Endothelial cell of umbilical vein (primary cell): ENCODE results near the gene SLF2. TPM values are rescaled to one million over a fixed set of nuclear protein-coding genes. Genes with fewer than 3 reads are reported as not detected.

ENCODE experiments used
- BruUV-seq: library from RNA; stranded (reverse); fragments of 400-500 nt; replicated peaks from 2 replicates; lab custom pipeline; 2021; lab: Mats Ljungman, UMichigan
- CTCF ChIA-PET: fragments of 300-600, 350-600 bp; sonication (Branson Sonifier 250); formaldehyde crosslinking; loops from one replicate; lab custom pipeline; 2021; ENCODE audit warnings: antibody characterized with exemption, inconsistent platforms; lab: Charles Lee
- POLR2A ChIA-PET: fragments of 300-600, 350-600 bp; sonication (Branson Sonifier 250); formaldehyde crosslinking; loops from one replicate; lab custom pipeline; 2021; ENCODE audit warnings: antibody characterized with exemption, inconsistent platforms; lab: Charles Lee
- DNase-seq: peaks from one replicate; pipeline ENCODE4 v3.0.0-alpha.2; 2011; ENCODE audit warnings: low read depth, low spot score
- FAIRE-seq: peaks from 2 replicates; lab custom pipeline; 2011; peaks lifted over from hg19 to GRCh38; lab: Jason Lieb, UNC
- H2AFZ ChIP-seq: 2 replicates; pipeline ENCODE4 v1.6.0; 2012; ENCODE audit warnings: low read depth, low read length, control low read depth, inconsistent platforms
- H3K27ac ChIP-seq: 2 replicates; pipeline ENCODE4 v1.5.1; 2011; ENCODE audit warnings: low read depth, mild to moderate bottlenecking, control low read depth, low read length, moderate library complexity; ENCODE audit not compliant: insufficient read depth
- H3K27me3 ChIP-seq, 2 experiments: 2 replicates each; pipeline versions ENCODE4 v1.6.0 to v1.6.1; 2011; ENCODE audit warnings: low read length in 2 of 2, mixed read lengths in 1 of 2; ENCODE audit not compliant: control insufficient read depth in 2 of 2, insufficient read depth in 2 of 2
- H3K36me3 ChIP-seq, 2 experiments: 2 replicates in 1 of 2; 3 replicates in 1 of 2; pipeline ENCODE4 v1.5.1; 2011; ENCODE audit warnings: low read length in 2 of 2, mild to moderate bottlenecking in 1 of 2, moderate library complexity in 1 of 2; ENCODE audit not compliant: control insufficient read depth in 2 of 2, insufficient read depth in 2 of 2; ENCODE audit errors: extremely low read depth in 1 of 2
- H3K4me1 ChIP-seq: 3 replicates; pipeline ENCODE4 v1.5.1; 2011; ENCODE audit warnings: mild to moderate bottlenecking, low read length; ENCODE audit not compliant: control insufficient read depth, insufficient read depth; ENCODE audit errors: extremely low read depth
- H3K4me2 ChIP-seq: 2 replicates; pipeline ENCODE4 v1.6.1; 2011; ENCODE audit warnings: low read length, control low read depth, mixed read lengths; ENCODE audit not compliant: insufficient read depth
- H3K4me3 ChIP-seq, 3 experiments: fragments of 200-600 bp in 1 of 3; sonication (generic), shearing (Covaris generic) in 1 of 3; replicated peaks in 1 of 3; 2 replicates each; pipeline ENCODE4 v1.5.1; 2011 to 2016; ENCODE audit warnings: control low read depth in 3 of 3, low read length in 3 of 3, mild to moderate bottlenecking in 2 of 3, inconsistent platforms in 1 of 3, low read depth in 1 of 3, moderate library complexity in 1 of 3; ENCODE audit not compliant: insufficient read depth in 1 of 3
- H3K79me2 ChIP-seq: 2 replicates; pipeline ENCODE4 v1.6.0; 2012; ENCODE audit warnings: low read length, inconsistent platforms; ENCODE audit not compliant: control insufficient read depth, insufficient read depth
- H3K9ac ChIP-seq: replicated peaks from 2 replicates; pipeline ENCODE3; 2011; ENCODE audit warnings: low read length, control low read depth; ENCODE audit not compliant: insufficient read depth; ENCODE audit errors: extremely low read depth
- H3K9me1 ChIP-seq: replicated peaks from 3 replicates; pipeline ENCODE4 v1.6.0; 2011; ENCODE audit warnings: mild to moderate bottlenecking, low read length; ENCODE audit not compliant: control insufficient read depth, insufficient read depth; ENCODE audit errors: extremely low read depth
- H3K9me3 ChIP-seq: replicated peaks from 2 replicates; pipeline ENCODE4 v1.5.1; 2012; ENCODE audit warnings: low read length, inconsistent platforms; ENCODE audit not compliant: control insufficient read depth, insufficient read depth
- H4K20me1 ChIP-seq: replicated peaks from 2 replicates; pipeline ENCODE3; 2011; ENCODE audit warnings: mild to moderate bottlenecking, low read length; ENCODE audit not compliant: control insufficient read depth, insufficient read depth; ENCODE audit errors: extremely low read depth
- EZH2 ChIP-seq: IDR thresholded peaks from 2 replicates; pipeline ENCODE4 v1.6.1; 2012; ENCODE audit warnings: borderline replicate concordance, low read depth, mild to moderate bottlenecking, moderate library complexity, low read length, inconsistent platforms; ENCODE audit not compliant: severe bottlenecking
- FOS ChIP-seq: IDR thresholded peaks from 2 replicates; pipeline ENCODE4 v1.6.1; 2011; ENCODE audit warnings: mild to moderate bottlenecking, low read length, moderate library complexity, borderline replicate concordance; ENCODE audit not compliant: insufficient read depth
- JUN ChIP-seq: IDR thresholded peaks from 2 replicates; pipeline ENCODE4 v1.6.1; 2011; ENCODE audit warnings: borderline replicate concordance, low read depth; ENCODE audit not compliant: insufficient read length, insufficient read depth
- dilution Hi-C: fragments of 300-500 bp; cut with MboI; formaldehyde crosslinking; loops from one replicate; pipeline ENCODE4 v1.15.0; 2019; ENCODE audit warnings: low sequenced_read_pairs; ENCODE audit not compliant: extremely low pct_ligation_motif_present
- intact Hi-C: fragments of 100-400 bp; cut with micrococcal nuclease; formaldehyde crosslinking; loops from one replicate; pipeline ENCODE4 v1.10.0; 2022
- polyA plus RNA-seq, 4 experiments: library from polyadenylated mRNA; depleted of rRNA in 3 of 4; stranded (reverse) in 3 of 4; unstranded in 1 of 4; fragments of >200 nt; gene quantifications; 2 replicates each; pipeline versions ENCODE4 v1.2.1 to v1.2.3, GENCODE V29; 2011 to 2012; ENCODE audit warnings: missing spikeins in 1 of 4
- total RNA-seq: library from RNA; stranded (reverse); gene quantifications from 2 replicates; pipeline ENCODE4 v1.2.3, GENCODE V29; 2021

The SLF2 gene
- total and polyA plus RNA-seq, 2 donors (not counting 3 experiments of a cell fraction or from before 2014, with no cell fraction given), result 7.5 to 35.5 TPM

DNA sequence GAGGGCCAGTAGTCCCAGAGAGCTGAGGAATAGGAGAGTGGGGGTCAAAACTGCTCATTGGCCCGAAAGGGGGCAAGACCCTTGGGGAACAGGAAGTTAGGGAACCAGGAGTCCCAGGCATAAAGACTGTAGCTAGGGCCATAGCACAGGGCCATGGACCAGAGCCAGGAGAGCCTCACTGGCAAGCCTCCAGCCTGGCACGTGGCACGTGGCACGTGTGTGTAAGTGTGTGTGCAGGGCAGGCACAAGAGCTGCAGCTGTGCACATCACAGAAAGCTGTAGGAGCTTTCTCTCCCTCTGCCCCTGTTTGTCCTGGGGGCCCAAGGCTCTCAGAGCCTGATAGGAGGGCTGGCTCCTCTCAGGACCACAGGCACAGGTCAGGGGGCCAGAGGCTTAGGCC is 47.8 kb upstream of the SLF2 start:
- TF ChIP-seq JUN, result no peak
- Histone ChIP-seq H3K9me1 (no peaks in the 10 kb centered on the region), H3K4me1 (no peaks in the 10 kb centered on the region), H3K4me2 (no peak overlapping the region), H4K20me1 (no peaks in the 10 kb centered on the region), H3K9ac (no peak overlapping the region), H3K36me3 (no peaks in the 10 kb centered on the region), H3K4me3 (no peak overlapping the region), H3K9me3 (no peaks in the 10 kb centered on the region), H3K27me3 (peaks cover 14 to 16% of the 10 kb centered on the region in 2 experiments), H3K79me2 (no peaks in the 10 kb centered on the region), H3K27ac (no peak overlapping the region), H2AFZ (no peak overlapping the region)
- dilution Hi-C loops, result no loop called here
- DNase-seq (no peak), FAIRE-seq (no peak)
- CTCF ChIA-PET, result no interaction called here
- POLR2A ChIA-PET, result no interaction called here
- intact Hi-C loops, result no loop called here
- BruUV-seq, result no TSS peak

DNA sequence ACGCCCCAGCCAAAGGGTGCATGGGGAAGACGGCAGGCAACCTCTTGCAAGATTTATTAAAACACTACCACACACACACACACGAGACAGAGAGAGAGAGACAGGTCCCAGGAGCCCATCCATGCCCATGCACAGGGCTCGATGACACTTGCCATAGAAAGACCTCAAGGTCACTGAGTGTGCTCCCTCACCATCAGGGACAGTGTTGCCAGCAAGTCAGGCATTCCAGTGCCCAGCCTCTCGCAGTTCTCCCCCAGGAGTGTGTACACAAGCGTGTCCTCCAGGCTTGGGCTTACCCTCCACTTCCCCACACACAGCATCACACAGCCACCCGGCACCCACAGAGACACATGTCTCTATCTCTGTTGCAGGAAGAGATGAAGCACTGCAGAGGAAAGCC is 46.8 kb upstream of the SLF2 start:
- intact Hi-C loops, result no loop called here
- H3K9ac ChIP-seq, result no peak overlapping the region
- DNase-seq (no peak), FAIRE-seq (no peak)
- ChIA-PET POLR2A (no interaction called here), CTCF (interaction anchor here (1.9 kb wide), 1 partner anchor 12 kb away, joined by 5 read pairs; no protein-coding TSS in a partner anchor)
- dilution Hi-C loops, result no loop called here
- no peaks in the 10 kb centered on the region for H3K9me3 ChIP-seq
- H2AFZ ChIP-seq, result no peak overlapping the region
- no peaks in the 10 kb centered on the region for H4K20me1 ChIP-seq
- H3K4me2 ChIP-seq, result no peak overlapping the region
- no peaks in the 10 kb centered on the region for H3K9me1 ChIP-seq
- no peaks in the 10 kb centered on the region for H3K4me1 ChIP-seq
- H3K4me3 ChIP-seq, result no peak overlapping the region
- peak; percentile 22 for TF ChIP-seq EZH2
- TF ChIP-seq FOS, result no peak
- peaks cover 14 to 16% of the 10 kb centered on the region in 2 experiments for H3K27me3 ChIP-seq
- BruUV-seq, result no TSS peak
- H3K36me3 ChIP-seq, result no peaks in the 10 kb centered on the region
- no peak overlapping the region for H3K27ac ChIP-seq
- no peaks in the 10 kb centered on the region for H3K79me2 ChIP-seq
